IMR-90 (cell line): ENCODE measurements around the gene CASTOR1. TPM values are rescaled to one million over a fixed set of nuclear protein-coding genes. Genes with fewer than 3 reads are reported as not detected.

Source experiments
- ATAC-seq: fragments of 200-7000 bp; cut with Tn5 transposase; 2 replicates; pipeline ENCODE4 v1.9.1; 2020; ENCODE audit warnings: low read depth, mild to moderate bottlenecking, moderate library complexity
- BruUV-seq: library from RNA; stranded (reverse); fragments of 400-500 nt; replicated peaks from 2 replicates; lab custom pipeline; 2021; lab: Mats Ljungman, UMichigan
- CTCF ChIA-PET: fragments of 300-600 bp; formaldehyde crosslinking; extraction: SDS; loops from one replicate; lab custom pipeline; 2021; ENCODE audit warnings: antibody characterized with exemption; lab: Yijun Ruan, JAX
- POLR2A ChIA-PET: fragments of 300-600 bp; sonication (Branson Sonifier 250); formaldehyde crosslinking; loops from one replicate; lab custom pipeline; 2022; ENCODE audit warnings: antibody characterized with exemption; ENCODE audit not compliant: unreplicated experiment; lab: Charles Lee
- DNase-seq: peaks from one replicate; pipeline ENCODE4 v3.0.0; 2013
- H2AFZ ChIP-seq: replicated peaks from 2 replicates; pipeline ENCODE3; 2013; ENCODE audit warnings: low read length, mild to moderate bottlenecking; ENCODE audit not compliant: poor library complexity
- H2AK5ac ChIP-seq: 2 replicates; pipeline ENCODE4 v1.6.1; 2013; ENCODE audit warnings: low read depth, low read length, inconsistent platforms
- H2AK9ac ChIP-seq: replicated peaks from 2 replicates; pipeline ENCODE3; 2013; ENCODE audit warnings: mild to moderate bottlenecking, low read depth, low read length, moderate library complexity; ENCODE audit not compliant: poor library complexity
- H2BK120ac ChIP-seq: 2 replicates; pipeline ENCODE4 v1.6.1; 2013; ENCODE audit warnings: low read depth, low read length, inconsistent platforms
- H2BK15ac ChIP-seq: 3 replicates; pipeline ENCODE4 v1.6.1; 2013; ENCODE audit warnings: low read depth, low read length, inconsistent platforms
- H2BK20ac ChIP-seq: 2 replicates; pipeline ENCODE4 v1.6.1; 2013; ENCODE audit warnings: low read depth, mild to moderate bottlenecking, inconsistent platforms, low read length, moderate library complexity
- H2BK5ac ChIP-seq: 2 replicates; pipeline ENCODE4 v1.6.1; 2013; ENCODE audit warnings: mild to moderate bottlenecking, low read depth, low read length, inconsistent platforms; ENCODE audit not compliant: poor library complexity, severe bottlenecking
- H3K14ac ChIP-seq: replicated peaks from 2 replicates; pipeline ENCODE4 v1.6.1; 2013; ENCODE audit warnings: low read depth, low read length, inconsistent platforms
- H3K18ac ChIP-seq: 2 replicates; pipeline ENCODE4 v1.6.1; 2013; ENCODE audit warnings: low read depth, low read length, control low read depth
- H3K23ac ChIP-seq: 2 replicates; pipeline ENCODE4 v1.6.1; 2013; ENCODE audit warnings: low read depth, low read length, inconsistent platforms
- H3K27ac ChIP-seq: 2 replicates; pipeline ENCODE4 v1.5.1; 2013; ENCODE audit warnings: mild to moderate bottlenecking, control low read depth, low read length; ENCODE audit not compliant: insufficient read depth
- H3K27me3 ChIP-seq: 2 replicates; pipeline ENCODE4 v1.6.1; 2013; ENCODE audit warnings: low read length; ENCODE audit not compliant: control insufficient read depth, insufficient read depth
- H3K36me3 ChIP-seq: 2 replicates; pipeline ENCODE4 v1.6.1; 2013; ENCODE audit warnings: low read length, mixed read lengths; ENCODE audit not compliant: control insufficient read depth, insufficient read depth
- H3K4ac ChIP-seq: 2 replicates; pipeline ENCODE4 v1.6.1; 2013; ENCODE audit warnings: low read depth, low read length, inconsistent platforms
- H3K4me1 ChIP-seq: 2 replicates; pipeline ENCODE4 v1.6.1; 2013; ENCODE audit warnings: low read length, mixed read lengths; ENCODE audit not compliant: control insufficient read depth, insufficient read depth
- H3K4me2 ChIP-seq: 2 replicates; pipeline ENCODE4 v1.6.1; 2013; ENCODE audit warnings: low read depth, mild to moderate bottlenecking, control low read depth, low read length, moderate library complexity
- H3K4me3 ChIP-seq: 2 replicates; pipeline ENCODE4 v1.5.1; 2013; ENCODE audit warnings: low read depth, mild to moderate bottlenecking, control low read depth, low read length, moderate library complexity; ENCODE audit not compliant: insufficient read depth
- H3K56ac ChIP-seq: 2 replicates; pipeline ENCODE4 v1.6.1; 2013; ENCODE audit warnings: low read length, inconsistent platforms; ENCODE audit not compliant: insufficient read depth; ENCODE audit errors: extremely low read depth
- H3K79me1 ChIP-seq, 2 experiments: 2 replicates each; pipeline ENCODE4 v1.6.1; 2013; ENCODE audit warnings: low read length in 2 of 2, inconsistent platforms in 1 of 2, low read depth in 1 of 2
- H3K9ac ChIP-seq: 2 replicates; pipeline ENCODE4 v1.6.1; 2013; ENCODE audit warnings: low read depth, low read length, control low read depth
- H3K9me1 ChIP-seq: 2 replicates; pipeline ENCODE4 v1.6.1; 2013; ENCODE audit warnings: low read length, inconsistent platforms; ENCODE audit not compliant: insufficient read depth
- H3K9me3 ChIP-seq: 2 replicates; pipeline ENCODE4 v1.6.1; 2013; ENCODE audit warnings: low read length; ENCODE audit not compliant: control insufficient read depth, insufficient read depth
- H4K20me1 ChIP-seq: 2 replicates; pipeline ENCODE4 v1.6.1; 2013; ENCODE audit warnings: low read length, inconsistent platforms; ENCODE audit not compliant: insufficient read depth
- H4K5ac ChIP-seq: 2 replicates; pipeline ENCODE4 v1.6.1; 2013; ENCODE audit warnings: mild to moderate bottlenecking, low read depth, low read length, control low read depth
- H4K8ac ChIP-seq, 2 experiments: 2 replicates each; pipeline ENCODE4 v1.6.1; 2013; ENCODE audit warnings: low read depth in 2 of 2, low read length in 2 of 2, control low read depth in 1 of 2, inconsistent platforms in 1 of 2
- H4K91ac ChIP-seq: 2 replicates; pipeline ENCODE4 v1.6.1; 2013; ENCODE audit warnings: low read depth, low read length, inconsistent platforms; ENCODE audit not compliant: insufficient read depth
- CEBPB ChIP-seq: IDR thresholded peaks from 2 replicates; pipeline ENCODE4 v1.6.1; 2012; ENCODE audit warnings: low read depth, low read length, improper control_type of control experiment
- MXI1 ChIP-seq: IDR thresholded peaks from 2 replicates; pipeline ENCODE4 v1.6.1; 2012; ENCODE audit warnings: low read depth, mild to moderate bottlenecking, low read length, moderate library complexity, borderline replicate concordance
- NFE2L2 ChIP-seq: fragments of 150-350 bp; IDR thresholded peaks from 2 replicates; pipeline ENCODE4 v1.6.1; 2016; ENCODE audit warnings: low read depth, mild to moderate bottlenecking, low read length
- RCOR1 ChIP-seq: IDR thresholded peaks from 2 replicates; pipeline ENCODE4 v1.6.1; 2012; ENCODE audit warnings: mild to moderate bottlenecking, low read length, improper control_type of control experiment; ENCODE audit not compliant: insufficient replicate concordance
- WGBS, 2 experiments: methylation state at CpG; one replicate each; pipeline versions ENCODE4 v1.1.5 to v1.1.7; 2013; ENCODE audit warnings: missing lambda C conversion rate in 2 of 2; ENCODE audit not compliant: insufficient read length in 1 of 2; ENCODE audit errors: extremely low coverage in 2 of 2; 5-methylcytosine and 5-hydroxymethylcytosine counted together
- dilution Hi-C: fragments of 300-500 bp; cut with HindIII; formaldehyde crosslinking; loops from one replicate; pipeline ENCODE4 v1.14.3; 2018; ENCODE audit warnings: low sequenced_read_pairs; ENCODE audit not compliant: unreplicated experiment
- in situ Hi-C: fragments of 300-500 bp; cut with MboI; formaldehyde crosslinking; loops from 3 replicates; pipeline ENCODE4 v1.14.3; 2019; ENCODE audit warnings: low sequenced_read_pairs, inconsistent platforms, mixed read lengths
- intact Hi-C: fragments of 100-400 bp; cut with micrococcal nuclease; formaldehyde crosslinking; loops from 2 replicates; pipeline ENCODE4 v1.10.0; 2022
- polyA plus RNA-seq, 3 experiments: library from polyadenylated mRNA; depleted of rRNA; stranded (reverse); fragments of >200 nt; gene quantifications; 2 replicates each; pipeline ENCODE4 v1.2.3, GENCODE V29; 2012; ENCODE audit warnings: low replicate concordance in 1 of 3
- total RNA-seq: library from RNA; depleted of rRNA; stranded (reverse); fragments of >200 nt; gene quantifications from 2 replicates; pipeline ENCODE4 v1.2.3, GENCODE V29; 2012
- TF ChIP-seq, protein P1 (sequence below): conservative IDR thresholded peaks from 2 replicates; pipeline ENCODE4 v1.5.1; 2012; ENCODE audit warnings: mild to moderate bottlenecking, low read depth, low read length, improper control_type of control experiment
- TF ChIP-seq, protein P2 (sequence below): fragments of 150-350 bp; IDR thresholded peaks from 2 replicates; pipeline ENCODE4 v1.6.1; 2017; ENCODE audit warnings: mild to moderate bottlenecking, antibody characterized with exemption, low read length, low read depth

The CASTOR1 gene
- total and polyA plus RNA-seq, 2 of the 4 experiments (the other 2 are of a cell fraction): 10.6 to 23.5 TPM

DNA sequence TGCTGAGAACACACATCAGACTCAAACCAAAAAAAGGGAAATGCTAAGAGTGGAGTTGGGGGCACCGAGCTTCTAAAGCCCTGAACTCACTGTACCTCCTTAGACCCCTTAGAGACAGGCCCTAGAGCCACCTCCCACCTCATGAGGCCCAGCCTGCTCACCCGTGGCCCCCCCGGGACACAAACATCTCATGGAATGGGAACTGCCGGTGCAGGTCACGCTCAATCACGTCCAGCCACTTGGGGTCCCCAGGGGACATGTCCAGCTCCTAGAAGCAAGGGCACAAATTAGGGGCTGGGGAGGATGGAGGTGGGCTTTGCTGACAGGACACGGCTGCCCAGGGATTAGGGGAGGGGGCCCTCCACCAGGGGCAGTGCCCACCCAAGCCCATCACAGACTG is 6.3 kb upstream of the CASTOR1 start:
- TF ChIP-seq RCOR1 (no peak), MXI1 (no peak), CEBPB (no peak), NFE2L2 (no peak)
- TF ChIP-seq, protein P1, sequence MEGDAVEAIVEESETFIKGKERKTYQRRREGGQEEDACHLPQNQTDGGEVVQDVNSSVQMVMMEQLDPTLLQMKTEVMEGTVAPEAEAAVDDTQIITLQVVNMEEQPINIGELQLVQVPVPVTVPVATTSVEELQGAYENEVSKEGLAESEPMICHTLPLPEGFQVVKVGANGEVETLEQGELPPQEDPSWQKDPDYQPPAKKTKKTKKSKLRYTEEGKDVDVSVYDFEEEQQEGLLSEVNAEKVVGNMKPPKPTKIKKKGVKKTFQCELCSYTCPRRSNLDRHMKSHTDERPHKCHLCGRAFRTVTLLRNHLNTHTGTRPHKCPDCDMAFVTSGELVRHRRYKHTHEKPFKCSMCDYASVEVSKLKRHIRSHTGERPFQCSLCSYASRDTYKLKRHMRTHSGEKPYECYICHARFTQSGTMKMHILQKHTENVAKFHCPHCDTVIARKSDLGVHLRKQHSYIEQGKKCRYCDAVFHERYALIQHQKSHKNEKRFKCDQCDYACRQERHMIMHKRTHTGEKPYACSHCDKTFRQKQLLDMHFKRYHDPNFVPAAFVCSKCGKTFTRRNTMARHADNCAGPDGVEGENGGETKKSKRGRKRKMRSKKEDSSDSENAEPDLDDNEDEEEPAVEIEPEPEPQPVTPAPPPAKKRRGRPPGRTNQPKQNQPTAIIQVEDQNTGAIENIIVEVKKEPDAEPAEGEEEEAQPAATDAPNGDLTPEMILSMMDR: no peak
- TF ChIP-seq, protein P2, sequence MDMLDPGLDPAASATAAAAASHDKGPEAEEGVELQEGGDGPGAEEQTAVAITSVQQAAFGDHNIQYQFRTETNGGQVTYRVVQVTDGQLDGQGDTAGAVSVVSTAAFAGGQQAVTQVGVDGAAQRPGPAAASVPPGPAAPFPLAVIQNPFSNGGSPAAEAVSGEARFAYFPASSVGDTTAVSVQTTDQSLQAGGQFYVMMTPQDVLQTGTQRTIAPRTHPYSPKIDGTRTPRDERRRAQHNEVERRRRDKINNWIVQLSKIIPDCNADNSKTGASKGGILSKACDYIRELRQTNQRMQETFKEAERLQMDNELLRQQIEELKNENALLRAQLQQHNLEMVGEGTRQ: no peak
- POLR2A ChIA-PET: no interaction called here
- Histone ChIP-seq H2BK5ac (no peak overlapping the region), H3K4me3 (no peak overlapping the region), H3K14ac (no peak overlapping the region), H3K79me1 (peaks cover 4 to 11% of the 10 kb centered on the region in 2 experiments; a peak in 3 of 4 replicates), H3K4me2 (no peak overlapping the region), H3K36me3 (peaks cover 80% of the 10 kb centered on the region), H3K56ac (no peak overlapping the region), H3K27ac (no peak overlapping the region), H2AFZ (no peak overlapping the region), H4K91ac (no peak overlapping the region), H3K4ac (no peak overlapping the region), H3K27me3 (no peaks in the 10 kb centered on the region), H4K5ac (no peak overlapping the region), H4K8ac (no peak overlapping the region), H3K23ac (no peak overlapping the region), H2BK15ac (no peak overlapping the region), H2BK120ac (no peak overlapping the region), H3K9me1 (peaks cover 5% of the 10 kb centered on the region), H2BK20ac (no peak overlapping the region), H4K20me1 (peaks cover 26% of the 10 kb centered on the region), H3K4me1 (peaks cover 9% of the 10 kb centered on the region; the same call in 1 of the 2 replicates), H2AK9ac (no peak overlapping the region), H3K18ac (no peak overlapping the region), H3K9me3 (no peaks in the 10 kb centered on the region), H2AK5ac (no peak overlapping the region), H3K9ac (no peak overlapping the region)
- dilution Hi-C loops: no loop called here
- no TSS peak for BruUV-seq
- intact Hi-C loops: no loop called here
- in situ Hi-C loops: no loop called here
- CTCF ChIA-PET: no interaction called here
- DNase-seq (no peak), ATAC-seq (no peak)
- 40% methylated on average over 1 of the region's 7 CpGs; no CpG with 5 or more reads in 1 of the 2 experiments for WGBS, 2 experiments
